Panc1 (cell line): ENCODE measurements around the gene ERMAP.

Experiments used
- CTCF ChIP-seq: fragments of 450-650 bp; IDR thresholded peaks from 2 replicates; pipeline ENCODE4 v1.5.1; 2017; ENCODE audit warnings: mild to moderate bottlenecking
- REST ChIP-seq, 2 experiments: IDR thresholded peaks; 2 replicates each; pipeline ENCODE4 v1.6.1; 2011 to 2012; ENCODE audit warnings: low read depth in 2 of 2, control low read depth in 1 of 2, low read length in 1 of 2, mild to moderate bottlenecking in 1 of 2, moderate library complexity in 1 of 2; ENCODE audit not compliant: insufficient read depth in 1 of 2

- TF ChIP-seq CTCF (no peak), REST (IDR thresholded peaks at IDR 0.05; ENCODE audit: insufficient read depth in 1 of 2, low read depth in 2 of 2, low read length in 1 of 2) (no peak)
Measured at GRCh38 chr1:42886046-42886739, 69.3 kb downstream of the ERMAP start.
